Liver (tissue), 9 donors: ENCODE results near the gene BMX. TPM values are rescaled to one million over a fixed set of nuclear protein-coding genes. Genes with fewer than 3 reads are reported as not detected.

Experiments used
- DNase-seq: peaks from one replicate; pipeline ENCODE4 v3.0.0-alpha.2; 2017; ENCODE audit warnings: low spot score
- H3K27ac ChIP-seq, 2 donors: one replicate each; pipeline ENCODE4 v1.7.0; 2013; ENCODE audit warnings: inconsistent platforms in 2 of 2, low read length in 2 of 2, control low read depth in 1 of 2, low read depth in 1 of 2, mild to moderate bottlenecking in 1 of 2
- H3K27me3 ChIP-seq, 4 donors: one replicate each; pipeline versions ENCODE4 v1.6.1 to v1.7.0; 2013; ENCODE audit warnings: low read length in 3 of 4, inconsistent platforms in 1 of 4, mild to moderate bottlenecking in 1 of 4, moderate library complexity in 1 of 4; ENCODE audit not compliant: control insufficient read depth in 4 of 4, insufficient read depth in 4 of 4
- H3K36me3 ChIP-seq, 4 donors: one replicate each; pipeline versions ENCODE4 v1.6.1 to v1.7.0; 2013; ENCODE audit warnings: low read length in 3 of 4, mild to moderate bottlenecking in 3 of 4, low read depth in 1 of 4, moderate library complexity in 1 of 4; ENCODE audit not compliant: control insufficient read depth in 4 of 4, insufficient read depth in 3 of 4
- H3K4me1 ChIP-seq, 4 donors: one replicate each; pipeline versions ENCODE4 v1.6.1 to v1.7.0; 2013; ENCODE audit warnings: low read length in 3 of 4, mild to moderate bottlenecking in 3 of 4, moderate library complexity in 1 of 4; ENCODE audit not compliant: control insufficient read depth in 4 of 4, insufficient read depth in 4 of 4
- H3K4me3 ChIP-seq, 3 donors: one replicate each; pipeline versions ENCODE4 v1.6.1 to v1.7.0; 2013; ENCODE audit warnings: low read length in 3 of 3, control low read depth in 1 of 3, low read depth in 1 of 3, mild to moderate bottlenecking in 1 of 3
- H3K9ac ChIP-seq, 2 donors: one replicate each; pipeline ENCODE4 v1.7.0; 2013; ENCODE audit warnings: low read length in 2 of 2, mild to moderate bottlenecking in 2 of 2, moderate library complexity in 2 of 2, control low read depth in 1 of 2, low read depth in 1 of 2
- H3K9me3 ChIP-seq, 4 donors: one replicate each; pipeline versions ENCODE4 v1.6.1 to v1.7.0; 2013; ENCODE audit warnings: low read length in 3 of 4; ENCODE audit not compliant: control insufficient read depth in 4 of 4
- ATF3 ChIP-seq: IDR thresholded peaks from 2 replicates; pipeline ENCODE4 v1.6.1; 2016; ENCODE audit warnings: antibody characterized with exemption
- EGR1 ChIP-seq, 2 donors: IDR thresholded peaks; 2 replicates each; pipeline ENCODE4 v1.6.1; 2016 to 2018; ENCODE audit warnings: antibody characterized with exemption in 2 of 2, low read depth in 2 of 2
- FOXA1 ChIP-seq: IDR thresholded peaks from 2 replicates; pipeline ENCODE4 v1.6.1; 2016; ENCODE audit warnings: antibody characterized with exemption
- FOXA2 ChIP-seq: IDR thresholded peaks from 2 replicates; pipeline ENCODE4 v1.6.1; 2016; ENCODE audit warnings: antibody characterized with exemption
- GABPA ChIP-seq, 2 donors: IDR thresholded peaks in 1 of 2; conservative IDR thresholded peaks in 1 of 2; 2 replicates each; pipeline ENCODE4 v1.6.1; 2016; ENCODE audit warnings: antibody characterized with exemption in 2 of 2, mild to moderate bottlenecking in 1 of 2, moderate library complexity in 1 of 2
- HNF4A ChIP-seq, 2 donors: conservative IDR thresholded peaks; 2 replicates each; pipeline ENCODE4 v1.6.1; 2016; ENCODE audit warnings: antibody characterized with exemption in 2 of 2, mild to moderate bottlenecking in 2 of 2
- HNF4G ChIP-seq: IDR thresholded peaks from 2 replicates; pipeline ENCODE4 v1.6.1; 2016; ENCODE audit warnings: antibody characterized with exemption
- JUND ChIP-seq, 2 donors: IDR thresholded peaks; 2 replicates each; pipeline ENCODE4 v1.6.1; 2016; ENCODE audit warnings: antibody characterized with exemption in 2 of 2
- NR2F2 ChIP-seq: IDR thresholded peaks from 2 replicates; pipeline ENCODE4 v1.6.1; 2016; ENCODE audit warnings: antibody characterized with exemption
- RAD21 ChIP-seq, 2 donors: IDR thresholded peaks; 2 replicates each; pipeline ENCODE4 v1.6.1; 2016; ENCODE audit warnings: antibody characterized with exemption in 2 of 2, mild to moderate bottlenecking in 2 of 2
- REST ChIP-seq: IDR thresholded peaks from 2 replicates; pipeline ENCODE4 v1.6.1; 2016; ENCODE audit warnings: antibody characterized with exemption, mild to moderate bottlenecking
- RXRA ChIP-seq, 2 donors: IDR thresholded peaks; 2 replicates each; pipeline ENCODE4 v1.6.1; 2017 to 2018; ENCODE audit warnings: antibody characterized with exemption in 2 of 2, mild to moderate bottlenecking in 1 of 2
- SP1 ChIP-seq: IDR thresholded peaks from 2 replicates; pipeline ENCODE4 v1.6.1; 2018; ENCODE audit warnings: antibody characterized with exemption, mild to moderate bottlenecking
- TAF1 ChIP-seq: conservative IDR thresholded peaks from 2 replicates; pipeline ENCODE4 v1.6.1; 2016; ENCODE audit warnings: antibody characterized with exemption, mild to moderate bottlenecking
- YY1 ChIP-seq: IDR thresholded peaks from 2 replicates; pipeline ENCODE4 v1.6.1; 2016; ENCODE audit warnings: antibody characterized with exemption, mild to moderate bottlenecking
- WGBS: extraction: QIAGEN DNeasy Blood & Tissue Kit; methylation state at CpG from one replicate; pipeline ENCODE4 v1.1.7; 2013; 5-methylcytosine and 5-hydroxymethylcytosine counted together
- polyA plus RNA-seq, 2 donors: library from polyadenylated mRNA; stranded (reverse) in 1 of 2; unstranded in 1 of 2; fragments of 200-250 nt in 1 of 2; fragments of >200 nt in 1 of 2; fragmentation: Nextera tagmentation in 1 of 2; extraction: Ambion mirVana in 1 of 2; gene quantifications; one replicate each; pipeline versions ENCODE4 v1.2.1 to v1.2.3, GENCODE V29; 2013 to 2015
- total RNA-seq, 2 donors: library from RNA; depleted of rRNA; stranded (reverse); fragments of >200 nt; gene quantifications; one replicate each; pipeline ENCODE4 v1.2.3, GENCODE V29; 2014
- TF ChIP-seq, protein P1 (sequence below): IDR thresholded peaks from 2 replicates; pipeline ENCODE4 v1.6.1; 2016; ENCODE audit warnings: antibody characterized with exemption
- TF ChIP-seq, protein P2 (sequence below): fragments of 150-350 bp; IDR thresholded peaks from 2 replicates; pipeline ENCODE4 v1.5.1; 2017; ENCODE audit warnings: improper control_type of control experiment, low read depth, low read length; ENCODE audit not compliant: missing input control
- TF ChIP-seq, protein P3 (sequence below): IDR thresholded peaks from 2 replicates; pipeline ENCODE4 v1.6.1; 2016; ENCODE audit warnings: antibody characterized with exemption
- donor health status: healthy.
- donor health status: healthy.
- donor health status: healthy.
- donor health status: healthy.
- donor health status: healthy.

Gene BMX
- total and polyA plus RNA-seq, 4 donors = 0.23 to 0.67 (median 0.33) TPM

DNA sequence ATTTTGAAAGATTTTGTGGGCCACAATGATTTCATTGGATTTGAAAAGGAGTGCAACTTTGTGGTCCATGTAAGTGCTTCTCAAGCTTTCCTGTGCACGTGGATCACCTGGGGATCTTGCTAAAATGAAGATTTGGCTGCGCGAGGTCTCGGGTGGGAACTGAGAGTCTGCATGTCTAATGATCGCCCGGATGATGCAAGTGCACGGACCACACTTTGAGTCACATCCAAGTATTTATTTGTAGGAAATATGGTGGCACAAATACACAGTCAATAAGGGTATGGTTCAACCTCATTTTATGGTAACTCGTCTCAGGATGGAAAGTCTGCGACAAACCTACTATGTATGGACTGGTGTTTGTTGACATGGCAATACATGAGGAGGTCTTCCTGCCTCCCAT is 899 bp downstream of the BMX start:
- no peak overlapping the region for H3K9ac ChIP-seq
- H3K9me3 ChIP-seq = no peaks in the 10 kb centered on the region
- no peak overlapping the region for H3K4me3 ChIP-seq
- no peaks in the 10 kb centered on the region for H3K36me3 ChIP-seq
- no peak for DNase-seq
- H3K27me3 ChIP-seq = no peaks in the 10 kb centered on the region
- TF ChIP-seq, protein P1, sequence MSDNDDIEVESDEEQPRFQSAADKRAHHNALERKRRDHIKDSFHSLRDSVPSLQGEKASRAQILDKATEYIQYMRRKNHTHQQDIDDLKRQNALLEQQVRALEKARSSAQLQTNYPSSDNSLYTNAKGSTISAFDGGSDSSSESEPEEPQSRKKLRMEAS = no peak
- TF ChIP-seq HNF4G (no peak), GABPA (IDR thresholded peaks at IDR 0.05 in 1 of 2, conservative IDR thresholded peaks at IDR 0.05 in 1 of 2) (no peak), HNF4A (conservative IDR thresholded peaks at IDR 0.05) (no peak), JUND (IDR thresholded peaks at IDR 0.05) (no peak), REST (no peak), YY1 (no peak), RAD21 (IDR thresholded peaks at IDR 0.05) (no peak), ATF3 (no peak), TAF1 (no peak), NR2F2 (no peak), EGR1 (IDR thresholded peaks at IDR 0.05; ENCODE audit: low read depth in 2 of 2) (no peak), SP1 (no peak), RXRA (IDR thresholded peaks at IDR 0.05) (no peak), FOXA1 (no peak), FOXA2 (no peak)
- TF ChIP-seq, protein P2, sequence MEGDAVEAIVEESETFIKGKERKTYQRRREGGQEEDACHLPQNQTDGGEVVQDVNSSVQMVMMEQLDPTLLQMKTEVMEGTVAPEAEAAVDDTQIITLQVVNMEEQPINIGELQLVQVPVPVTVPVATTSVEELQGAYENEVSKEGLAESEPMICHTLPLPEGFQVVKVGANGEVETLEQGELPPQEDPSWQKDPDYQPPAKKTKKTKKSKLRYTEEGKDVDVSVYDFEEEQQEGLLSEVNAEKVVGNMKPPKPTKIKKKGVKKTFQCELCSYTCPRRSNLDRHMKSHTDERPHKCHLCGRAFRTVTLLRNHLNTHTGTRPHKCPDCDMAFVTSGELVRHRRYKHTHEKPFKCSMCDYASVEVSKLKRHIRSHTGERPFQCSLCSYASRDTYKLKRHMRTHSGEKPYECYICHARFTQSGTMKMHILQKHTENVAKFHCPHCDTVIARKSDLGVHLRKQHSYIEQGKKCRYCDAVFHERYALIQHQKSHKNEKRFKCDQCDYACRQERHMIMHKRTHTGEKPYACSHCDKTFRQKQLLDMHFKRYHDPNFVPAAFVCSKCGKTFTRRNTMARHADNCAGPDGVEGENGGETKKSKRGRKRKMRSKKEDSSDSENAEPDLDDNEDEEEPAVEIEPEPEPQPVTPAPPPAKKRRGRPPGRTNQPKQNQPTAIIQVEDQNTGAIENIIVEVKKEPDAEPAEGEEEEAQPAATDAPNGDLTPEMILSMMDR = no peak
- TF ChIP-seq, protein P3, sequence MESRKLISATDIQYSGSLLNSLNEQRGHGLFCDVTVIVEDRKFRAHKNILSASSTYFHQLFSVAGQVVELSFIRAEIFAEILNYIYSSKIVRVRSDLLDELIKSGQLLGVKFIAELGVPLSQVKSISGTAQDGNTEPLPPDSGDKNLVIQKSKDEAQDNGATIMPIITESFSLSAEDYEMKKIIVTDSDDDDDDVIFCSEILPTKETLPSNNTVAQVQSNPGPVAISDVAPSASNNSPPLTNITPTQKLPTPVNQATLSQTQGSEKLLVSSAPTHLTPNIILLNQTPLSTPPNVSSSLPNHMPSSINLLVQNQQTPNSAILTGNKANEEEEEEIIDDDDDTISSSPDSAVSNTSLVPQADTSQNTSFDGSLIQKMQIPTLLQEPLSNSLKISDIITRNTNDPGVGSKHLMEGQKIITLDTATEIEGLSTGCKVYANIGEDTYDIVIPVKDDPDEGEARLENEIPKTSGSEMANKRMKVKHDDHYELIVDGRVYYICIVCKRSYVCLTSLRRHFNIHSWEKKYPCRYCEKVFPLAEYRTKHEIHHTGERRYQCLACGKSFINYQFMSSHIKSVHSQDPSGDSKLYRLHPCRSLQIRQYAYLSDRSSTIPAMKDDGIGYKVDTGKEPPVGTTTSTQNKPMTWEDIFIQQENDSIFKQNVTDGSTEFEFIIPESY = no peak
- no peak overlapping the region for H3K27ac ChIP-seq
- H3K4me1 ChIP-seq = no peaks in the 10 kb centered on the region
- whole genome bisulfite sequencing = 96% methylated on average over 9 of the region's 9 CpGs
